ENCODE data around the gene VGF. TPM values are rescaled to one million over a fixed set of nuclear protein-coding genes. Genes with fewer than 3 reads are reported as not detected.

Gene VGF
- total and polyA plus RNA-seq, 2 donors (not counting 3 experiments of a cell fraction or from before 2014, with no cell fraction given) = 0.03 TPM; not detected in 1

DNA sequence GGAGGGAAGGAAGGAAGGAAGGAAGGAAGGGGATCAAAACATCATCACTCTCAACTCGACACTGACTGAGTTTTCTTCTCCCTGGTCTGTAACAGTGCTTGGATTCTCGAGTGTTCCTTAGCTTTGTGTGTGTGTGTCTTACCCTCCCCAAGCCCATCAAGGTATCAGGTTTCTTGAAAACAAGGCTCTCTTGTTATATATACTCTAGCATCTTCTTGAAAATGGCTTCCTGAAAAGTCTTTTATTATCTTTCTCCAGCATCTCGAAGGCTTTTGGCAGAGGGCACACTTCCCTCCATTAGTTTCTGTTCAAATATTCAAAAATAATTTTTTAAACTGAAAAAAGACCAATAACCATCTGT, 25.1 kb downstream of the VGF start:
- peak; percentile 37 for DNase-seq (ENCODE audit: low read depth, low spot score)
- FAIRE-seq = no peak
- Histone ChIP-seq H3K36me3 (ENCODE audit: control insufficient read depth in 2 of 2, extremely low read depth in 1 of 2, insufficient read depth in 2 of 2, low read length in 2 of 2) (peaks cover 11 to 18% of the 10 kb centered on the region in 2 experiments), H2AFZ (ENCODE audit: low read depth, low read length) (no peak overlapping the region), H3K9ac (replicated peaks; ENCODE audit: extremely low read depth, insufficient read depth, low read length) (no peak overlapping the region), H3K79me2 (ENCODE audit: control insufficient read depth, insufficient read depth, low read length) (no peaks in the 10 kb centered on the region), H3K4me3 (replicated peaks in 1 of 3; ENCODE audit: insufficient read depth in 1 of 3, low read depth in 1 of 3, low read length in 3 of 3) (no peak overlapping the region), H3K27ac (ENCODE audit: insufficient read depth, low read depth, low read length) (no peak overlapping the region), H3K4me1 (ENCODE audit: control insufficient read depth, extremely low read depth, insufficient read depth, low read length) (peaks cover 24% of the 10 kb centered on the region), H3K9me1 (replicated peaks; ENCODE audit: control insufficient read depth, extremely low read depth, insufficient read depth, low read length) (no peaks in the 10 kb centered on the region), H4K20me1 (replicated peaks; ENCODE audit: control insufficient read depth, extremely low read depth, insufficient read depth, low read length) (no peaks in the 10 kb centered on the region), H3K27me3 (ENCODE audit: control insufficient read depth in 2 of 2, insufficient read depth in 2 of 2, low read length in 2 of 2) (peaks cover 0 to 2% of the 10 kb centered on the region in 2 experiments), H3K9me3 (replicated peaks; ENCODE audit: control insufficient read depth, insufficient read depth, low read length) (no peaks in the 10 kb centered on the region), H3K4me2 (ENCODE audit: insufficient read depth, low read length) (no peak overlapping the region)
- ChIA-PET POLR2A (no interaction called here), CTCF (interaction anchor here (1.8 to 5.7 kb wide), 4 partner anchors 13 to 151 kb away, joined by 6 to 266 read pairs (median 70); partner anchors contain the start of gene SERPINE1)
- BruUV-seq (replicated peaks) = no TSS peak
- TF ChIP-seq, protein P1, sequence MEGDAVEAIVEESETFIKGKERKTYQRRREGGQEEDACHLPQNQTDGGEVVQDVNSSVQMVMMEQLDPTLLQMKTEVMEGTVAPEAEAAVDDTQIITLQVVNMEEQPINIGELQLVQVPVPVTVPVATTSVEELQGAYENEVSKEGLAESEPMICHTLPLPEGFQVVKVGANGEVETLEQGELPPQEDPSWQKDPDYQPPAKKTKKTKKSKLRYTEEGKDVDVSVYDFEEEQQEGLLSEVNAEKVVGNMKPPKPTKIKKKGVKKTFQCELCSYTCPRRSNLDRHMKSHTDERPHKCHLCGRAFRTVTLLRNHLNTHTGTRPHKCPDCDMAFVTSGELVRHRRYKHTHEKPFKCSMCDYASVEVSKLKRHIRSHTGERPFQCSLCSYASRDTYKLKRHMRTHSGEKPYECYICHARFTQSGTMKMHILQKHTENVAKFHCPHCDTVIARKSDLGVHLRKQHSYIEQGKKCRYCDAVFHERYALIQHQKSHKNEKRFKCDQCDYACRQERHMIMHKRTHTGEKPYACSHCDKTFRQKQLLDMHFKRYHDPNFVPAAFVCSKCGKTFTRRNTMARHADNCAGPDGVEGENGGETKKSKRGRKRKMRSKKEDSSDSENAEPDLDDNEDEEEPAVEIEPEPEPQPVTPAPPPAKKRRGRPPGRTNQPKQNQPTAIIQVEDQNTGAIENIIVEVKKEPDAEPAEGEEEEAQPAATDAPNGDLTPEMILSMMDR (IDR thresholded peaks at IDR 0.05; ENCODE audit: extremely low read depth in 1 of 2, insufficient read depth in 1 of 2, low read depth in 1 of 2, low read length in 2 of 2) = no peak
- TF ChIP-seq, protein P2, sequence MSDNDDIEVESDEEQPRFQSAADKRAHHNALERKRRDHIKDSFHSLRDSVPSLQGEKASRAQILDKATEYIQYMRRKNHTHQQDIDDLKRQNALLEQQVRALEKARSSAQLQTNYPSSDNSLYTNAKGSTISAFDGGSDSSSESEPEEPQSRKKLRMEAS (IDR thresholded peaks at IDR 0.05; ENCODE audit: insufficient read depth, insufficient read length) = no peak
- TF ChIP-seq GATA2 (IDR thresholded peaks at IDR 0.05; ENCODE audit: insufficient read depth, insufficient read length, low read depth, low read length) = peak; percentile 34
- TF ChIP-seq POLR2A (IDR thresholded peaks at IDR 0.05; ENCODE audit: low read depth, low read length) = no peak
- intact Hi-C loops (cut with micrococcal nuclease) (no loop called here), dilution Hi-C loops (cut with MboI; ENCODE audit: extremely low pct_ligation_motif_present, low sequenced_read_pairs) (no loop called here)

Data from endothelial cell of umbilical vein (primary cell).